Measurements from ENCODE around the gene ADGRG7.

DNA sequence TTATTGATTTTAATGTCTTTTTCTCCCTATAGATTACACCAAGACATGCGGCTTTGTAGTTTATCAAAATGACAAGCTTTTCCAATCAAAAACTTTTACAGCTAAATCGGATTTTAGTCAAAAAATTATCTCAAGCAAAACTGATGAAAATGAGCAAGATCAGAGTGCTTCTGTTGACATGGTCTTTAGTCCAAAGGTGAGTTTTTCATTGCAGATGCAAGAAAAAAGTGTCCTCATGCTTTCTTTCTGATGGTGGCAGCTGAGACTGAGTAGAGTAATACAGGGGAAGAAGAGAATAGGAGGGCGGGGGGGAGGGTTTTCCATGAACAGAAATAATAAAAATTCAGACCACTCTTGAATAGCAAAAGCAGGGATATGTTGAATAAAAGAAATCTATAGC is 36.5 kb downstream of the ADGRG7 start:
- no peak for TF ChIP-seq SUZ12 (IDR thresholded peaks at IDR 0.05; ENCODE audit: extremely low read depth, insufficient read depth, insufficient read length)
- no peak for TF ChIP-seq YY1 (IDR thresholded peaks at IDR 0.05; ENCODE audit: insufficient read depth, insufficient read length)
- no peak for TF ChIP-seq ZNF274 (IDR thresholded peaks at IDR 0.05; ENCODE audit: low read depth, low read length)

Data from NT2/D1 (cell line).